DOHH2 (cell line): ENCODE data around the gene CPD.
"Not testable (repeated sequence)": the region's sequence is repeated elsewhere in the genome, so short reads cannot be mapped to it uniquely, and the experiment has no call there.

ENCODE experiments used
- H3F3A ChIP-seq: fragments of 200-600 bp; sonication (generic), shearing (Covaris generic); 2 replicates; pipeline ENCODE4 v1.6.0; 2016; ENCODE audit warnings: antibody characterized with exemption, mild to moderate bottlenecking; ENCODE audit not compliant: control insufficient read depth, insufficient read depth
- H3K27ac ChIP-seq: fragments of 200-600 bp; sonication (generic); 2 replicates; pipeline ENCODE4 v1.5.1; 2014; ENCODE audit warnings: low read depth, mild to moderate bottlenecking, low read length, moderate library complexity
- H3K27me3 ChIP-seq: fragments of 200-600 bp; sonication (generic); 2 replicates; pipeline ENCODE4 v1.6.1; 2014; ENCODE audit warnings: mild to moderate bottlenecking, low read length, mixed read lengths; ENCODE audit not compliant: control insufficient read depth
- H3K36me3 ChIP-seq: fragments of 200-600 bp; sonication (generic); 2 replicates; pipeline ENCODE4 v1.6.1; 2014; ENCODE audit warnings: mild to moderate bottlenecking, low read length, moderate library complexity, mixed read lengths; ENCODE audit not compliant: control insufficient read depth
- H3K4me1 ChIP-seq: fragments of 200-600 bp; sonication (generic); 2 replicates; pipeline ENCODE4 v1.6.1; 2014; ENCODE audit warnings: mild to moderate bottlenecking, low read length, mixed read lengths; ENCODE audit not compliant: control insufficient read depth
- H3K4me2 ChIP-seq: fragments of 200-600 bp; sonication (generic); 2 replicates; pipeline ENCODE4 v1.6.0; 2014; ENCODE audit warnings: mild to moderate bottlenecking, low read length, moderate library complexity
- H3K4me3 ChIP-seq: fragments of 200-600 bp; sonication (generic); 2 replicates; pipeline ENCODE4 v1.5.1; 2014; ENCODE audit warnings: mild to moderate bottlenecking, low read length, mixed read lengths
- H3K79me2 ChIP-seq: fragments of 200-600 bp; sonication (generic); 2 replicates; pipeline ENCODE4 v1.6.1; 2014; ENCODE audit warnings: mild to moderate bottlenecking, low read length, mixed read lengths; ENCODE audit not compliant: control insufficient read depth
- H3K9me2 ChIP-seq: fragments of 200-600 bp; sonication (generic); replicated peaks from 2 replicates; pipeline ENCODE4 v1.6.1; 2014; ENCODE audit warnings: mild to moderate bottlenecking, low read length, mixed read lengths; ENCODE audit not compliant: control insufficient read depth
- H3K9me3 ChIP-seq: fragments of 200-600 bp; sonication (generic); 2 replicates; pipeline ENCODE4 v1.6.1; 2014; ENCODE audit warnings: antibody characterized with exemption, low read length, mixed read lengths; ENCODE audit not compliant: control insufficient read depth, insufficient read depth
- H4K20me1 ChIP-seq: fragments of 200-600 bp; sonication (generic); 2 replicates; pipeline ENCODE4 v1.6.0; 2014; ENCODE audit warnings: low read depth, mild to moderate bottlenecking, antibody characterized with exemption, low read length, moderate library complexity; ENCODE audit not compliant: control insufficient read depth, insufficient read depth
- EZH2phosphoT487 ChIP-seq: fragments of 200-600 bp; sonication (generic); IDR thresholded peaks from 2 replicates; pipeline ENCODE4 v1.6.1; 2017; ENCODE audit warnings: borderline replicate concordance, mild to moderate bottlenecking, antibody characterized with exemption, low read length, moderate library complexity, mixed read lengths
- TF ChIP-seq, protein P1 (sequence below): fragments of 200-600 bp; sonication (generic); IDR thresholded peaks from one replicate; pipeline ENCODE4 v1.5.1; 2014; ENCODE audit warnings: antibody characterized with exemption, mild to moderate bottlenecking, low read depth, low read length; ENCODE audit not compliant: poor library complexity, severe bottlenecking

CPD gene

DNA sequence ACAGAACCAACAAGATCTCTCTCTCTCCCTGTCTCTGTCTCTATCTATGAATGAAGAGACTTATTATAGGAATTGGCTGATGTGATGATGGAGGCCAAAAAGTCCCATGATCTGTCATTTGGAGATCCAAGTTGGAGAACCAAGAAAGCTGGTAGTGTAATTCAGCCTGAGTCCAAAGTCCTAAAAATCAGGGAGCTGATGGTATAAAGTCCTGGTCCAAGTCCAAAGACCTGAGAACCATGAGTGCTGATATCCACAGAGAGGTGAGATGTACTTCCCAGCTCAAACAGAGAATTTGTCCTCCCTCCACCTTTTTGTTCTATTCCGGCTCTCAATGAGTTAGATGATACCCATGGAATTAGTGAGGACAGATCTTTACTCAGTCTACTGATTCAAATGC, 29.5 kb upstream of the CPD start:
- no peaks in the 10 kb centered on the region for H4K20me1 ChIP-seq
- no peaks in the 10 kb centered on the region for H3K36me3 ChIP-seq
- no peak overlapping the region for H3K4me2 ChIP-seq
- no peaks in the 10 kb centered on the region for H3K9me3 ChIP-seq
- no peak overlapping the region for H3K27ac ChIP-seq
- no peaks in the 10 kb centered on the region for H3K27me3 ChIP-seq
- no peaks in the 10 kb centered on the region for H3F3A ChIP-seq
- TF ChIP-seq, protein P1, sequence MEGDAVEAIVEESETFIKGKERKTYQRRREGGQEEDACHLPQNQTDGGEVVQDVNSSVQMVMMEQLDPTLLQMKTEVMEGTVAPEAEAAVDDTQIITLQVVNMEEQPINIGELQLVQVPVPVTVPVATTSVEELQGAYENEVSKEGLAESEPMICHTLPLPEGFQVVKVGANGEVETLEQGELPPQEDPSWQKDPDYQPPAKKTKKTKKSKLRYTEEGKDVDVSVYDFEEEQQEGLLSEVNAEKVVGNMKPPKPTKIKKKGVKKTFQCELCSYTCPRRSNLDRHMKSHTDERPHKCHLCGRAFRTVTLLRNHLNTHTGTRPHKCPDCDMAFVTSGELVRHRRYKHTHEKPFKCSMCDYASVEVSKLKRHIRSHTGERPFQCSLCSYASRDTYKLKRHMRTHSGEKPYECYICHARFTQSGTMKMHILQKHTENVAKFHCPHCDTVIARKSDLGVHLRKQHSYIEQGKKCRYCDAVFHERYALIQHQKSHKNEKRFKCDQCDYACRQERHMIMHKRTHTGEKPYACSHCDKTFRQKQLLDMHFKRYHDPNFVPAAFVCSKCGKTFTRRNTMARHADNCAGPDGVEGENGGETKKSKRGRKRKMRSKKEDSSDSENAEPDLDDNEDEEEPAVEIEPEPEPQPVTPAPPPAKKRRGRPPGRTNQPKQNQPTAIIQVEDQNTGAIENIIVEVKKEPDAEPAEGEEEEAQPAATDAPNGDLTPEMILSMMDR = no peak
- no peak for TF ChIP-seq EZH2phosphoT487
- H3K9me2 ChIP-seq = no peaks in the 10 kb centered on the region
- H3K4me3 ChIP-seq = no peak overlapping the region
- H3K4me1 ChIP-seq = peaks cover 10% of the 10 kb centered on the region
- H3K79me2 ChIP-seq = no peaks in the 10 kb centered on the region

DNA sequence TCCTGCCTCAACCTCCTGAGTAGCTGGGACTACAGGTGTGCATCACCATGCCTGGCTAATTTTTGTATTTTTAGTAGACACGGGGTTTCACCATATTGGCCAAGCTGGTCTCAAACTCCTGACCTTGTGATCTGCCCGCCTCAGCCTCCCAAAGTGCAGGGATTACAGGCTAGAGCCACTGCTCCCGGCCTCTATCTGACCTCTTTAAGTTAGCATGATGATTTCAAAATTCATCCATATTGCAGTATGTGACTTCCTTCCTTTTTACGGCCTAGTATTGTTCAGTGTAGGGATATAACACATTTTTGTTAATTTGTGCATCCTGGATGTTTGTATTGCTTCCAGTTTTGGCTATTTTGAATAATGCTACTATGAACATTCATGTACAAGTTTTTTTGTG, 27.5 kb upstream of the CPD start:
- not testable (repeated sequence) for H3K4me3 ChIP-seq, H3K27ac ChIP-seq, H3K4me1 ChIP-seq, H3K79me2 ChIP-seq, H3K27me3 ChIP-seq, H3K4me2 ChIP-seq, H3F3A ChIP-seq, H3K9me3 ChIP-seq, H3K36me3 ChIP-seq, H3K9me2 ChIP-seq, H4K20me1 ChIP-seq

DNA sequence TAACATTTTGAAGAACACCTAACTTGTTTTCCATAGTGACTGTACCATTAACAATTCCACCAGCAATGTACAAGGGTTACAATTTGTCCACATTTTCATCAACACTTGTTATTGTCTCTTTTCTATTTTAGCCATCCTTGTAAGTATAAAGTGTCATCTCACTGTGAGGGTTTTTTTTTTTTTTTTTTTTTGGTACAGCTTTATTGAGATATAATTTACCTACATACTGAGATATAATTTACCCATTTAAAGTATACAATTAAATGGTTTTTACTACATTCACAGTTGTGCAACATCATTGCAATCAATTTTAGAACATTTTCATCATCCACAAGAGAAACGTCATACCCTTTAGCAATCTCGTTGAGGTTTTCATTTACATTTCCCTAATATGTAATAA, 27.0 kb upstream of the CPD start:
- Histone ChIP-seq H3K4me2 (no peak overlapping the region), H3K9me3 (no peaks in the 10 kb centered on the region), H3K9me2 (no peaks in the 10 kb centered on the region)

DNA sequence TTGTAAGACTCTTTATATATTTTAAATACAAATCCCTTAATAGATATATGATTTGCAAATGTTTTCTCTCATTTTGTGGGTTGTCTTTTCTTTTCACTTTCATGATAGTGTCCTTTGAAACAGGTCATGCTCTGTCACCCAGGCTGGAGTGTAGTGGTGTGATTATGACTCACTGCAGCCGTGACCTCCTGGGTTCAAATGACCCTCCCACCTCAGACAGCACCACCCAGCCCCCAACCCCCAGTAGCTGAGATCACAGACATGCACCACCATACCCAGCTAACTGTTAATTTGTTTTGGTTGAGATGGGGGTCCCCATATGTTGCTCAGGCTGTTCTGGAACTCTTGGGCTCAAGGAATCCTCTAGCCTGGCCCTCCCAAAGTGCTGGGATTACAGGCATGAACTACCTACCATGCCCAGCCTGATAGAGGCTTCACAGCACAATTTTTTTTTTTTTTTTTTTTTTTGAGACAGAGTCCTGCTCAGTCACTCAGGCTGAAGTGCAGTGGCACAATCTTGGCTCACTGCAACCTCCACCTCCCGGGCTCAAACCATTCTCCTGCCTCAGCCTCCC, 26.4 kb upstream of the CPD start:
- no peak overlapping the region for H3K4me3 ChIP-seq
- no peaks in the 10 kb centered on the region for H3K27me3 ChIP-seq
- no peaks in the 10 kb centered on the region for H3K9me3 ChIP-seq
- TF ChIP-seq EZH2phosphoT487 = no peak
- TF ChIP-seq, protein P1 = no peak
- no peaks in the 10 kb centered on the region for H3K4me1 ChIP-seq
- H3K9me2 ChIP-seq = no peaks in the 10 kb centered on the region
- no peak overlapping the region for H3K27ac ChIP-seq
- no peaks in the 10 kb centered on the region for H3F3A ChIP-seq
- no peaks in the 10 kb centered on the region for H3K36me3 ChIP-seq
- no peaks in the 10 kb centered on the region for H3K79me2 ChIP-seq
- no peak overlapping the region for H3K4me2 ChIP-seq
- H4K20me1 ChIP-seq = no peaks in the 10 kb centered on the region

More for the DNA sequence above, 27.0 kb upstream of the CPD start:
- TF ChIP-seq, protein P1 = no peak
- no peak for TF ChIP-seq EZH2phosphoT487
- H3K4me1 ChIP-seq = no peaks in the 10 kb centered on the region
- no peaks in the 10 kb centered on the region for H3K36me3 ChIP-seq
- no peaks in the 10 kb centered on the region for H3F3A ChIP-seq
- no peak overlapping the region for H3K4me3 ChIP-seq
- no peak overlapping the region for H3K27ac ChIP-seq
- H4K20me1 ChIP-seq = no peaks in the 10 kb centered on the region
- no peaks in the 10 kb centered on the region for H3K27me3 ChIP-seq
- H3K79me2 ChIP-seq = no peaks in the 10 kb centered on the region
